ENCODE data around the gene AK9.

AK9 gene

GRCh38 chr6:109454496-109455436, 236.2 kb downstream of the AK9 start:
- Histone ChIP-seq H3K27me3 (ENCODE audit: low read depth, low read length) (no peaks in the 10 kb centered on the region), H3K4me3 (ENCODE audit: low read depth in 1 of 2, low read length in 2 of 2) (peak overlapping the region; percentile 68 to 90), H3K9me3 (ENCODE audit: control insufficient read depth in 1 of 2, low read length in 2 of 2) (no peaks in the 10 kb centered on the region), H3K27ac (ENCODE audit: low read length) (peak overlapping the region; percentile 56), H3K36me3 (ENCODE audit: control insufficient read depth in 1 of 2, insufficient read depth in 2 of 2, low read length in 2 of 2) (no peaks in the 10 kb centered on the region), H3K4me1 (ENCODE audit: control insufficient read depth in 1 of 2, insufficient read depth in 2 of 2, low read length in 2 of 2) (peaks cover 12 to 28% of the 10 kb centered on the region in 2 donors)

DNA sequence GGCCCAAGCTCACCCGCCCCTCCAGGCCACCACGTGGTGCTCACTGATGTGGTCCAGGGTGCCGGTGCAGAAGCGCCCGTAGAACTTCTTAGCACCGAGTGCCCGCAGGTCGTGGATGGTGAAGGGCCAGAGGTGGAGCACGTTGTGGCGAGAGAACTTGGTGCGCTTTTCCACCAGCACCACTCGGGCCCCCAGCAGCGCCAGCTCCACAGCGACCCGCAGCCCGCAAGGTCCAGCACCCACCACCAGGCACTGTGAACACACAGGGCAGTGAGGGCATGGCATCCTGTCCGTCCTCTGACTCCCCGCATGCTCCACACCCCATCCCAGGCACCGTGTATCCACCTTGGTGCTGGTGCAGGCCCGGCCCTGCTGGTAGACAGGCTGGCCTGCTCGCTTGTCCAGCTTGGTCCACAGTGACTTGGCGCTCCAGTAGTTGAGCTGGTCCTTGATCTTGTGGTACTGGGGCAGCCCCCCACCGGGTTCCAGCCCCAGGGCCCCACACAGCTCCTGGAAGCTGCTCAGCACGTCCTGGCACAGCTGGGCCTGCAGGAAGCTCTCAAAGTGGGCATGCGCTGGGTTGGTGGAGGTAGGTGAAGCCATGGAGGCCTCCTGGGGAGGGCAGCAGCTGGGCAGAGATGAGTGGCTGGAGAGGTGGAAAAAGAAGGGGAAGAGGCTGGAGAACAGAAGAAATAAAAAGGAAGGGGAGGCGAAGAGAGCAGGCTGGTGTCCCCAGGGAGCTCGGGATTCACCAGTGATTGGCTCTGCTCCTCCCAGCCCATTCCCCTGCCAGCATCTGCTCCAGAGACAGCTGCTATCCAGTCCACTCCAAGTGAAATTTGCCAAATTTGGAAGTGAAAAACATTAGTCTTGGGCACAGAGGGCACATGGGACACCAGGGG, 237.2 kb downstream of the AK9 start:
- peak overlapping the region; percentile 68 to 90 for H3K4me3 ChIP-seq (ENCODE audit: low read depth in 1 of 2, low read length in 2 of 2)
- no peaks in the 10 kb centered on the region for H3K27me3 ChIP-seq (ENCODE audit: low read depth, low read length)
- peaks cover 12 to 28% of the 10 kb centered on the region in 2 donors for H3K4me1 ChIP-seq (ENCODE audit: control insufficient read depth in 1 of 2, insufficient read depth in 2 of 2, low read length in 2 of 2)
- no peaks in the 10 kb centered on the region for H3K9me3 ChIP-seq (ENCODE audit: control insufficient read depth in 1 of 2, low read length in 2 of 2)
- peak overlapping the region; percentile 23 for H3K27ac ChIP-seq (ENCODE audit: low read length)
- H3K36me3 ChIP-seq (ENCODE audit: control insufficient read depth in 1 of 2, insufficient read depth in 2 of 2, low read length in 2 of 2): no peaks in the 10 kb centered on the region

DNA sequence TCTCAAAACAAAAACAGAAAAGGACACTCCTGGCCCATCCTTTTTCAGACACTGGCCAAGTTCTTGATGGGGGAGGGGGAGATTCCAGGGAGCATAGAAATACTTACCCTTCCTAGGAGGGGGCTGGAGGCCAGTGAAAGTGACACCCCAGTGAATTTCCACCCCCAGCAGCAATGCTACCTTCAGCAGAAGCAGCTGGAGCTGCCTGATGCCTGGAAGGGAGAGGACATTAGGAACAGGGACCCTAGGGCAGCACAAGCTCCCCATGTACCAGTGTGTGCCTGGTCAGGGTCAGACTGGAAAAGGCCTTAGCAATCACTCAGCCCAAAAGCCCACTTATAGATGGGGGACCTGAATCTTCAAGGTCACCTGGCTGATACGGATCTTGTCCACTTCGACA, 237.8 kb downstream of the AK9 start:
- H3K36me3 ChIP-seq (ENCODE audit: control insufficient read depth in 1 of 2, insufficient read depth in 2 of 2, low read length in 2 of 2): no peaks in the 10 kb centered on the region
- H3K9me3 ChIP-seq (ENCODE audit: control insufficient read depth in 1 of 2, low read length in 2 of 2): no peaks in the 10 kb centered on the region
- no peaks in the 10 kb centered on the region for H3K27me3 ChIP-seq (ENCODE audit: low read depth, low read length)
- H3K27ac ChIP-seq (ENCODE audit: low read length): no peak overlapping the region
- H3K4me3 ChIP-seq (ENCODE audit: low read depth in 1 of 2, low read length in 2 of 2): no peak overlapping the region
- peaks cover 12 to 28% of the 10 kb centered on the region in 2 donors for H3K4me1 ChIP-seq (ENCODE audit: control insufficient read depth in 1 of 2, insufficient read depth in 2 of 2, low read length in 2 of 2)

DNA sequence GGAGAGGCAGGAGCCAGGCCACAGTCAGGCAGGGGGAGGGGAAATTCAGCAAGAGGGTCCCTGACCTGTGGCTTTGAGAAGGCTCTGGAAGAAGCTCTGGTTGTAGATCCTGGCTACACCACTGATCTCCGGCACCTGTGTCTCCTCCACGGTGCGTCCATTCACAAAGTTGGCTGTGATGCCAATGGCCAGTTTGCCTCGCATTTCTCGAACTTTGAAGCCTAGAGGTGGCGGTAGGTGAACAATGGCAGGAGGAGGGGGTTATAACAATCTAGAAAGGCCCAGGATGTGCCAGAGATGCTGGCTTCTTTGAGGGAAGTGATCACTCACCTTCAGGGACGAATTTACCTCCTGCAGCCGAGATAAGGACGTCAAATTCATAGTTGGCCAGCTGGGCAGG, 238.8 kb downstream of the AK9 start:
- H3K27ac ChIP-seq (ENCODE audit: low read length): no peak overlapping the region

GRCh38 chr6:109451376-109451775, 239.6 kb downstream of the AK9 start:
- Histone ChIP-seq H3K27ac (ENCODE audit: low read length) (no peak overlapping the region), H3K36me3 (ENCODE audit: control insufficient read depth in 1 of 2, insufficient read depth in 2 of 2, low read length in 2 of 2) (peaks cover 5 to 6% of the 10 kb centered on the region in 2 donors), H3K9me3 (ENCODE audit: control insufficient read depth in 1 of 2, low read length in 2 of 2) (no peaks in the 10 kb centered on the region), H3K27me3 (ENCODE audit: low read depth, low read length) (no peaks in the 10 kb centered on the region), H3K4me1 (ENCODE audit: control insufficient read depth in 1 of 2, insufficient read depth in 2 of 2, low read length in 2 of 2) (peaks cover 7 to 24% of the 10 kb centered on the region in 2 donors), H3K4me3 (ENCODE audit: low read depth in 1 of 2, low read length in 2 of 2) (no peak overlapping the region)

More for the DNA sequence above, 238.8 kb downstream of the AK9 start:
- H3K36me3 ChIP-seq (ENCODE audit: control insufficient read depth in 1 of 2, insufficient read depth in 2 of 2, low read length in 2 of 2): no peaks in the 10 kb centered on the region
- H3K4me3 ChIP-seq (ENCODE audit: low read depth in 1 of 2, low read length in 2 of 2): no peak overlapping the region
- no peaks in the 10 kb centered on the region for H3K27me3 ChIP-seq (ENCODE audit: low read depth, low read length)
- H3K9me3 ChIP-seq (ENCODE audit: control insufficient read depth in 1 of 2, low read length in 2 of 2): no peaks in the 10 kb centered on the region
- H3K4me1 ChIP-seq (ENCODE audit: control insufficient read depth in 1 of 2, insufficient read depth in 2 of 2, low read length in 2 of 2): peaks cover 12 to 28% of the 10 kb centered on the region in 2 donors

- Histone ChIP-seq H3K4me3 (ENCODE audit: low read depth in 1 of 2, low read length in 2 of 2) (no peak overlapping the region), H3K27me3 (ENCODE audit: low read depth, low read length) (no peaks in the 10 kb centered on the region), H3K27ac (ENCODE audit: low read length) (no peak overlapping the region), H3K4me1 (ENCODE audit: control insufficient read depth in 1 of 2, insufficient read depth in 2 of 2, low read length in 2 of 2) (peaks cover 6 to 18% of the 10 kb centered on the region in 2 donors), H3K36me3 (ENCODE audit: control insufficient read depth in 1 of 2, insufficient read depth in 2 of 2, low read length in 2 of 2) (peaks cover 8% of the 10 kb centered on the region in 2 donors), H3K9me3 (ENCODE audit: control insufficient read depth in 1 of 2, low read length in 2 of 2) (no peaks in the 10 kb centered on the region)
Measured at GRCh38 chr6:109450801-109451200, 240.2 kb downstream of the AK9 start.

GRCh38 chr6:109449795-109450673, 241.0 kb downstream of the AK9 start:
- no peak overlapping the region for H3K4me3 ChIP-seq (ENCODE audit: low read depth in 1 of 2, low read length in 2 of 2)
- H3K4me1 ChIP-seq (ENCODE audit: control insufficient read depth in 1 of 2, insufficient read depth in 2 of 2, low read length in 2 of 2): peaks cover 6 to 16% of the 10 kb centered on the region in 2 donors
- no peaks in the 10 kb centered on the region for H3K9me3 ChIP-seq (ENCODE audit: control insufficient read depth in 1 of 2, low read length in 2 of 2)
- H3K27ac ChIP-seq (ENCODE audit: low read length): no peak overlapping the region
- H3K27me3 ChIP-seq (ENCODE audit: low read depth, low read length): no peaks in the 10 kb centered on the region
- peaks cover 10 to 12% of the 10 kb centered on the region in 2 donors for H3K36me3 ChIP-seq (ENCODE audit: control insufficient read depth in 1 of 2, insufficient read depth in 2 of 2, low read length in 2 of 2)

- H3K4me1 ChIP-seq (ENCODE audit: control insufficient read depth in 1 of 2, insufficient read depth in 2 of 2, low read length in 2 of 2): peaks cover 3 to 8% of the 10 kb centered on the region in 2 donors
- no peak overlapping the region for H3K27ac ChIP-seq (ENCODE audit: low read length)
- peaks cover 17 to 19% of the 10 kb centered on the region in 2 donors for H3K36me3 ChIP-seq (ENCODE audit: control insufficient read depth in 1 of 2, insufficient read depth in 2 of 2, low read length in 2 of 2)
- H3K9me3 ChIP-seq (ENCODE audit: control insufficient read depth in 1 of 2, low read length in 2 of 2): no peaks in the 10 kb centered on the region
- H3K27me3 ChIP-seq (ENCODE audit: low read depth, low read length): no peaks in the 10 kb centered on the region
- no peak overlapping the region for H3K4me3 ChIP-seq (ENCODE audit: low read depth in 1 of 2, low read length in 2 of 2)
Measured at GRCh38 chr6:109449064-109449794, 241.8 kb downstream of the AK9 start.

- H3K4me1 ChIP-seq (ENCODE audit: control insufficient read depth in 1 of 2, insufficient read depth in 2 of 2, low read length in 2 of 2): peaks cover 0 to 2% of the 10 kb centered on the region in 2 donors
- H3K36me3 ChIP-seq (ENCODE audit: control insufficient read depth in 1 of 2, insufficient read depth in 2 of 2, low read length in 2 of 2): peaks cover 22 to 23% of the 10 kb centered on the region in 2 donors
Measured at GRCh38 chr6:109448615-109449014, 242.4 kb downstream of the AK9 start.

DNA sequence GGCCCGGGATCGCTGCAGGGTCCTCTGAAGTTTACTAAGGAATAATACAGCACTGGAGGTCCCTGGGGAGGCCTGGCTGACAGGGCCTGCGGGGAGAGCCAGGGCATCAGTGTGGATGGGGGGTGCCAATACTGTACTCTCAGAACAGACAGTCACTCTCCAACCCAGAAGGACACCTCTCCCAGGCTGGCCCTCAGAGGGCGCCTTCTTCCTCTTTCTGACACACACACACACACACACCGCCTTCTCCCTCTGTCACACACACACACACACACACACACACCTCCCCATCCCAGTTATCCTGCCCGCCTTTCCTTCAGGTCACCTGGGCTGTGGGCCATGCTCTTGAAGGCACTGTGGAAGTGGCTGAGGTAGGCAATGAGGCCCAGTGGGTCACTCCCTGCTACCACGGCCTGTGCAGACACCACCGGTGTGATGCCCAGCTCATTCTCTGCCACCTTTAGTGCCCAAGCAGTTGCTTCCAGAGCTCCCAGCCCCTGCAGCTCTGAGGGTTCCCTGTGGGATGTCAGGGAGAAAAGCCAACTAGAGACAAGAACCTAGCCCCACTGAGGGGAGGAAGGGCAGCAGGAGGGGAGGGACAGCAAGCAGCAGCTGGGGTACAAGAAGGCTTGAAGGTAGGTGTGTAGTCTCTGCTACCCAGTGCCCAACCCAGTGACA, 243.0 kb downstream of the AK9 start:
- H3K36me3 ChIP-seq (ENCODE audit: control insufficient read depth in 1 of 2, insufficient read depth in 2 of 2, low read length in 2 of 2): peaks cover 22 to 23% of the 10 kb centered on the region in 2 donors
- no peak overlapping the region for H3K4me3 ChIP-seq (ENCODE audit: low read depth in 1 of 2, low read length in 2 of 2)
- H3K27ac ChIP-seq (ENCODE audit: low read length): no peak overlapping the region
- no peaks in the 10 kb centered on the region for H3K27me3 ChIP-seq (ENCODE audit: low read depth, low read length)
- H3K9me3 ChIP-seq (ENCODE audit: control insufficient read depth in 1 of 2, low read length in 2 of 2): no peaks in the 10 kb centered on the region
- no peaks in the 10 kb centered on the region for H3K4me1 ChIP-seq (ENCODE audit: control insufficient read depth in 1 of 2, insufficient read depth in 2 of 2, low read length in 2 of 2)

More at GRCh38 chr6:109448615-109449014, 242.4 kb downstream of the AK9 start:
- Histone ChIP-seq H3K4me3 (ENCODE audit: low read depth in 1 of 2, low read length in 2 of 2) (no peak overlapping the region), H3K27me3 (ENCODE audit: low read depth, low read length) (no peaks in the 10 kb centered on the region), H3K9me3 (ENCODE audit: control insufficient read depth in 1 of 2, low read length in 2 of 2) (no peaks in the 10 kb centered on the region), H3K27ac (ENCODE audit: low read length) (no peak overlapping the region)

Measured in muscle layer of duodenum (tissue), 2 donors.